Chondrocyte (in vitro differentiated cells): ENCODE results near the gene UBTD2. TPM values are rescaled to one million over a fixed set of nuclear protein-coding genes. Genes with fewer than 3 reads are reported as not detected.

Experiments
- DNase-seq: peaks from one replicate; pipeline ENCODE4 v3.0.0; 2021; ENCODE audit warnings: mixed read lengths, low spot score
- H3K27ac Mint-ChIP-seq: one replicate; pipeline ENCODE4 v1.8.0; 2021; ENCODE audit warnings: mild to moderate bottlenecking, moderate library complexity, mixed read lengths; ENCODE audit not compliant: unreplicated experiment
- H3K27me3 Mint-ChIP-seq: 2 replicates; pipeline ENCODE4 v1.8.0; 2021; ENCODE audit warnings: low read depth, mixed read lengths
- H3K36me3 Mint-ChIP-seq: 2 replicates; pipeline ENCODE4 v1.8.0; 2021; ENCODE audit warnings: low read depth, mixed read lengths
- H3K4me1 Mint-ChIP-seq: 2 replicates; pipeline ENCODE4 v1.8.0; 2021; ENCODE audit warnings: low read depth, mild to moderate bottlenecking, mixed read lengths
- H3K4me3 Mint-ChIP-seq: one replicate; pipeline ENCODE4 v1.8.0; 2021; ENCODE audit warnings: mild to moderate bottlenecking, moderate library complexity, mixed read lengths; ENCODE audit not compliant: unreplicated experiment
- H3K9me3 Mint-ChIP-seq: 2 replicates; pipeline ENCODE4 v1.8.0; 2021; ENCODE audit warnings: low read depth, mixed read lengths
- total RNA-seq: library from RNA; stranded (reverse); gene quantifications from 3 replicates; pipeline ENCODE4 v1.2.1, GENCODE V29; 2021
- TF ChIP-seq, protein P1 (sequence below): fragments of 200-600 bp; sonication (generic); IDR thresholded peaks from 2 replicates; pipeline ENCODE4 v1.5.0; 2021; ENCODE audit warnings: antibody characterized with exemption, mild to moderate bottlenecking, moderate library complexity

UBTD2 gene
- total RNA-seq, 1 donor from 2014 or later = 38.4 TPM

DNA sequence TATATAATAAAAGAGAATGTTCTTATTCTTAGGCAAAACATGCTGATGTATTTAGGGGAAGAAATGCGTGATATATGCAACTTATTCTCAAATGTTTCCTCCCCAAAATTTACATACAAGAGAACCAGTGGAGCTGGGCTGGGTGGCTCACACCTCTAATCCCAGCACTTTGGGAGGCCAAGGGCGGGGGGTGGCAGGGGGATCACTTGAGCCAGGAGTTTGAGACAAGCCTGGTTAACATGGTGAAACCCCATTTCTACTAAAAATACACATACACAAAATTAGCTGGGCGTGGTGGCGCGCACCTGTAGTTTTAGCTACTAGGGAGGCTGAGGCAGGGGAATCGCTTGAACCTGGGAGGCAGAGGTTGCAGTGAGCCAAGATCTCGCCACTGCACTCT is 27.5 kb upstream of the UBTD2 start:
- peaks cover 2% of the 10 kb centered on the region for H3K27me3 Mint-ChIP-seq
- no peaks in the 10 kb centered on the region for H3K36me3 Mint-ChIP-seq

GRCh38 chr5:172305380-172305779 is 21.8 kb upstream of the UBTD2 start:
- Mint-ChIP-seq H3K9me3 (no peaks in the 10 kb centered on the region), H3K36me3 (no peaks in the 10 kb centered on the region), H3K4me1 (peaks cover 2% of the 10 kb centered on the region), H3K4me3 (no peak overlapping the region), H3K27me3 (peaks cover 2% of the 10 kb centered on the region), H3K27ac (no peak overlapping the region)
- TF ChIP-seq, protein P1, sequence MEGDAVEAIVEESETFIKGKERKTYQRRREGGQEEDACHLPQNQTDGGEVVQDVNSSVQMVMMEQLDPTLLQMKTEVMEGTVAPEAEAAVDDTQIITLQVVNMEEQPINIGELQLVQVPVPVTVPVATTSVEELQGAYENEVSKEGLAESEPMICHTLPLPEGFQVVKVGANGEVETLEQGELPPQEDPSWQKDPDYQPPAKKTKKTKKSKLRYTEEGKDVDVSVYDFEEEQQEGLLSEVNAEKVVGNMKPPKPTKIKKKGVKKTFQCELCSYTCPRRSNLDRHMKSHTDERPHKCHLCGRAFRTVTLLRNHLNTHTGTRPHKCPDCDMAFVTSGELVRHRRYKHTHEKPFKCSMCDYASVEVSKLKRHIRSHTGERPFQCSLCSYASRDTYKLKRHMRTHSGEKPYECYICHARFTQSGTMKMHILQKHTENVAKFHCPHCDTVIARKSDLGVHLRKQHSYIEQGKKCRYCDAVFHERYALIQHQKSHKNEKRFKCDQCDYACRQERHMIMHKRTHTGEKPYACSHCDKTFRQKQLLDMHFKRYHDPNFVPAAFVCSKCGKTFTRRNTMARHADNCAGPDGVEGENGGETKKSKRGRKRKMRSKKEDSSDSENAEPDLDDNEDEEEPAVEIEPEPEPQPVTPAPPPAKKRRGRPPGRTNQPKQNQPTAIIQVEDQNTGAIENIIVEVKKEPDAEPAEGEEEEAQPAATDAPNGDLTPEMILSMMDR = no peak
- no peak for DNase-seq

More for the DNA sequence above, 27.5 kb upstream of the UBTD2 start:
- no peak for DNase-seq
- TF ChIP-seq, protein P1 = no peak
- no peak overlapping the region for H3K4me3 Mint-ChIP-seq
- H3K27ac Mint-ChIP-seq = no peak overlapping the region
- no peaks in the 10 kb centered on the region for H3K9me3 Mint-ChIP-seq
- H3K4me1 Mint-ChIP-seq = peaks cover 7% of the 10 kb centered on the region

DNA sequence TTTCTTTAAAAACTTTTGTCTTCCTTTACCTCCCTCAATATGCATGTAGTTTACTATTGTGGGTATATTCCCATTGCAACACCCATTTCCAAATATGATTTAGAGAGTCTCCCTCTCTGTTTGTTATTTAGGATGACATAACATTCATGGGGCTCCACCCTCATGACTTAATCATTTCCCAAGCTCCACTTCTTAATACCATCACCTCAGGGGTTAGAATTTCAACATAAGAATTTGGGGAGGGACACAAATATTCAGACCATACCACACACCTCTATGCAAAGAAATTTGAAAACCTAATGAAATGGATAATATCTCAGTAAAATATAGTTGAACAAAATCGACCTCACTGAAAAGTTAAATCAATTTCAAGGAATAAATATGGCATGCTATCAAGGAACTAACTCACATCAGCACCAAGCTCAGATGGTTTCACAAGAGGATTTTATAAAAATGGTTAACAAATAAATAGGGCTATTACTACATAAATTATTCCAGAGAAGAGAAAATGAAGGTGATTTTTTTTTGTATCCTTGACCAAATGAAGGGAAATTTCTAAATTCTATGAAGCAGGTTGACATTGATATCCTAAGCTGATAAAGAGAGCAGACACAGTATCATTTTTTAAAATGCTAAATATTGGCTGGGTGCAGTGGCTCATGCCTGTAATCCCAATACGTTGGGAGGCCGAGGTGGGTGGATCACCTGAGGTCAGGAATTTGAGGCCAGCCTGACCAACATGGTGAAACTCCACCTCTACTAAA is 20.2 kb upstream of the UBTD2 start:
- H3K27me3 Mint-ChIP-seq = peaks cover 2% of the 10 kb centered on the region
- no peaks in the 10 kb centered on the region for H3K9me3 Mint-ChIP-seq
- no peaks in the 10 kb centered on the region for H3K36me3 Mint-ChIP-seq
- peaks cover 5% of the 10 kb centered on the region for H3K4me1 Mint-ChIP-seq
- DNase-seq = no peak
- TF ChIP-seq, protein P1 = no peak
- no peak overlapping the region for H3K4me3 Mint-ChIP-seq
- no peak overlapping the region for H3K27ac Mint-ChIP-seq

GRCh38 chr5:172303162-172303561 is 19.6 kb upstream of the UBTD2 start:
- Mint-ChIP-seq H3K36me3 (no peaks in the 10 kb centered on the region), H3K9me3 (no peaks in the 10 kb centered on the region), H3K27ac (no peak overlapping the region), H3K4me3 (no peak overlapping the region), H3K27me3 (peaks cover 2% of the 10 kb centered on the region), H3K4me1 (peaks cover 5% of the 10 kb centered on the region)
- TF ChIP-seq, protein P1 = no peak
- DNase-seq = no peak

DNA sequence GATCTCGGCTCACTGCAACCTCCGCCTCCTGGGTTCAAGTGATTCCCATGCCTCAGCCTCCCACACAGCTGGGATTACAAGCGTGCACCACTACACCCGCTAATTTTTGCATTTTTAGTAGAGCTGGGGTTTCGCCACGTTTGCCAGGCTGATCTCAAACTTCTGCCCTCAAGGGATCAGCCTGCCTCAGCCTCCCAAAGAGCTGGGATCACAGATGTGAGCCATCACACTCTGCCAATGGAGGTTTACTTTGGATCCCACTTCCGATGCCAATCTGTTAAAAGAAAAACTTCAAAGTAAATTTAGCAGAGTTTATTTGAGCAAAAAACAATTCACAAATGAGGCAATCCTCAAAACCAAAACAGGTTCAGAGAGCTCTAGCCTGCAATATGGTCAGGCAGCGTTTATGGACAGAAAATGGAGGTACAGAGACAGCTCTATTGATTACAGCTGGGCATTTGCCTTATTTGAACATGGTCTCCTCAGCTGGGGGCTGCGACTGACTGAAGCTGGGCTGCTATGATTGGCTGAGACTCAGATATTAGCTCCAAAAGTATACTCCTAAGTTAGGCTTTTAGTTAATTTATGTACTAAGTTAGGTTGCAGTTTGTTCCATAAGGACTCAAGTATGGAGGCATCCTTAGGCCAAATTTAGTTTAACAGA is 18.6 kb upstream of the UBTD2 start:
- DNase-seq = no peak
- no peak overlapping the region for H3K4me3 Mint-ChIP-seq
- TF ChIP-seq, protein P1 = no peak

More for the DNA sequence above, 18.6 kb upstream of the UBTD2 start:
- no peaks in the 10 kb centered on the region for H3K27me3 Mint-ChIP-seq
- H3K36me3 Mint-ChIP-seq = no peaks in the 10 kb centered on the region
- peaks cover 5% of the 10 kb centered on the region for H3K4me1 Mint-ChIP-seq
- H3K27ac Mint-ChIP-seq = no peak overlapping the region
- no peaks in the 10 kb centered on the region for H3K9me3 Mint-ChIP-seq
